ENCODE results near the gene KCNQ5.

The KCNQ5 gene

DNA sequence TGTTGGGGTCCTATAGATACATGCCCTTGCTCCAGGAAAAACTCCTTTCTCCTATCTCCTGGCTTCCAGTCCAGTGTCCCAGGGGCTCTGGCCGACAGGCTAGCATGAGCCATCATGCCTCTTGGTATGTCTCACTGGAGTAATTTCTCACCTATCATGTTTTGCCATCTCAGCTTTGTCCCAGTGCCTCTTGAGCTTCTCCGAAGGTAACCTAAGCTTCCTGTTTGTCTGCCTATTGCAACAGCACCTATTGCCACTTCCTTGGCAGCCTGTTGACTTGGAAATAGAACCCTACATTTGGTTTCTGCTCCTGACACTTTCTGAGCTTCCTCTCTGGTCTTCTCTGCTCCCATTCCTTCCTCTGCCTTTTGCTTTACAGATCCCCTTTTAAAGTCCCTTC lies 197.7 kb downstream of the KCNQ5 start:
- H3K4me3 ChIP-seq (ENCODE audit: low read depth, low read length) = no peak overlapping the region
- TF ChIP-seq, protein P1, sequence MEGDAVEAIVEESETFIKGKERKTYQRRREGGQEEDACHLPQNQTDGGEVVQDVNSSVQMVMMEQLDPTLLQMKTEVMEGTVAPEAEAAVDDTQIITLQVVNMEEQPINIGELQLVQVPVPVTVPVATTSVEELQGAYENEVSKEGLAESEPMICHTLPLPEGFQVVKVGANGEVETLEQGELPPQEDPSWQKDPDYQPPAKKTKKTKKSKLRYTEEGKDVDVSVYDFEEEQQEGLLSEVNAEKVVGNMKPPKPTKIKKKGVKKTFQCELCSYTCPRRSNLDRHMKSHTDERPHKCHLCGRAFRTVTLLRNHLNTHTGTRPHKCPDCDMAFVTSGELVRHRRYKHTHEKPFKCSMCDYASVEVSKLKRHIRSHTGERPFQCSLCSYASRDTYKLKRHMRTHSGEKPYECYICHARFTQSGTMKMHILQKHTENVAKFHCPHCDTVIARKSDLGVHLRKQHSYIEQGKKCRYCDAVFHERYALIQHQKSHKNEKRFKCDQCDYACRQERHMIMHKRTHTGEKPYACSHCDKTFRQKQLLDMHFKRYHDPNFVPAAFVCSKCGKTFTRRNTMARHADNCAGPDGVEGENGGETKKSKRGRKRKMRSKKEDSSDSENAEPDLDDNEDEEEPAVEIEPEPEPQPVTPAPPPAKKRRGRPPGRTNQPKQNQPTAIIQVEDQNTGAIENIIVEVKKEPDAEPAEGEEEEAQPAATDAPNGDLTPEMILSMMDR (IDR thresholded peaks at IDR 0.05; ENCODE audit: borderline replicate concordance, insufficient read depth, low read depth, low read length) = no peak

DNA sequence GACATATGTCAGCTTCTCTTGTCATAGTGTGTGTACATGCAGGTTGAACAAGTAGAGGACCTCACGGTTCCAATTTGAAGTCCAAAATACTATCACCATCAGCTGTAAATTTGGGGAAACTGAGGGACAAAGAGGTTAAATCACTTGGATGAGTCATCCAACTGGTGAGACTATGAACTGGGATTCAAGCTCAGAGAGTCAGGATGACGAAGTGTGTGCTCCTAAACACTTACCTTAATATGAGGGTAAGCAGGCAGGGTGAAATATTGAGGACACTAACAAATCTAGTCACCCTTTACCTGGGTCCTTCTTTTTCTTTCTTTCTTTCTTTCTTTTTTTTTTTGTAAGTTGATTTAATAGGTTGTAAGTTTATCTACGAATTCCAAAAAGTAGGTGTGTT lies 198.3 kb downstream of the KCNQ5 start:
- TF ChIP-seq, protein P1 (IDR thresholded peaks at IDR 0.05; ENCODE audit: borderline replicate concordance, insufficient read depth, low read depth, low read length) = no peak
- H3K4me3 ChIP-seq (ENCODE audit: low read depth, low read length) = no peak overlapping the region

DNA sequence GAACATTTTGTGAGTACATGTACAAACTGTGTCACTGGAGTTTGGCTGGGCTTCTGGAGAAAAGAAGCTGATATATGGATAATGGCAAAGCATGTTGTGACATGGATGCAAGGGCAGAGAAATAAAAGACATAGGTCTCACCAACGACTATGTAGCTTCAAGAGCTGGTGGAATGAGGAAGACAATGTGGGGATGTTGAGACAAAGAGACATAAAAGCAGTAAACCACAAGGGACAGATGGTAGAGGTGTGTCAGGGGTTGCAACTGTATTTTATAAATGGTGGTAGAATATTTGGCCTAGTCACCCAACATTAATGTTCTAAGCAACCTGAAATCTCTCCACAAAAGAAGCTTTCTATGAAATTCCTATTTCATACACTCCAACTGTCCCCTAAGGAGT lies 199.0 kb downstream of the KCNQ5 start:
- TF ChIP-seq, protein P1 (IDR thresholded peaks at IDR 0.05; ENCODE audit: borderline replicate concordance, insufficient read depth, low read depth, low read length) = no peak

DNA sequence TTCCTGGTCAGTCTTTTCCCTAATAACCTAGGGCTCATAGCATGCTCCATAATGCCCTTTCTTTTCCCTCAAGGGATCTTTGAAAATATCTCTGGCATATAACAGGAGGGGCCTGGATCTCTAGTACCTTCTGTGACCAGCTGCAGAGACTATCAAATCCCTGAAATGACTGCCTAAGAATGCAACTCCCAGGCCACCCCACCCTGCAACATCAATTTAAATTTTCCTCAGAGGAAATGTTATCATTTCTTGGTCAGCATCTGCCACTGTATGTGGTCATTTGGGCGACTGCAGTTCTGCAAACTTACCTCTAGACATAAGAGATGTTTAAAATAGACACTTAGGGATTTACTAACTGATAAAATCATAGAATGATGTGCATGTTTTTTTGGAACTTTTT lies 200.2 kb downstream of the KCNQ5 start:
- H3K4me3 ChIP-seq (ENCODE audit: low read depth, low read length) = no peak overlapping the region
- TF ChIP-seq, protein P1 (IDR thresholded peaks at IDR 0.05; ENCODE audit: borderline replicate concordance, insufficient read depth, low read depth, low read length) = no peak

More for the DNA sequence above, 199.0 kb downstream of the KCNQ5 start:
- H3K4me3 ChIP-seq (ENCODE audit: low read depth, low read length) = no peak overlapping the region

DNA sequence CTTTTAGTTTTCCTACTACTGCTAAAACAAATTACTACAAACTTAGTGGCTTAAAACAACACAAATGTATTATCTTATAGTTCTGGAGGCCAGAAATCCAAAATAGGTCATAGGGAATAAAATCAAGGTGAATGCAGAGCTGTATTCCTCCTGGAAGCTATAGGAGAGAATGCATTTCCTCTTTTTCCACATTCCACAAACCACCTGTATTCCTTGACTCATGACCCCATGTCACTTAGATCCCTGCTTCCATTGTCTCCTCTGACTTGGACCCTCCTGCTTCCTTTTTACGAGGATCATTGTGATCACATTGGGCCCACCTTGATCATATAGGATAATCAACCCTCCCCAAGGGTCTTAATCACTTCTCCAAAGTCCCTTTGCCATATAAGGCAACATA lies 200.8 kb downstream of the KCNQ5 start:
- no peak overlapping the region for H3K4me3 ChIP-seq (ENCODE audit: low read depth, low read length)
- TF ChIP-seq, protein P1 (IDR thresholded peaks at IDR 0.05; ENCODE audit: borderline replicate concordance, insufficient read depth, low read depth, low read length) = no peak

DNA sequence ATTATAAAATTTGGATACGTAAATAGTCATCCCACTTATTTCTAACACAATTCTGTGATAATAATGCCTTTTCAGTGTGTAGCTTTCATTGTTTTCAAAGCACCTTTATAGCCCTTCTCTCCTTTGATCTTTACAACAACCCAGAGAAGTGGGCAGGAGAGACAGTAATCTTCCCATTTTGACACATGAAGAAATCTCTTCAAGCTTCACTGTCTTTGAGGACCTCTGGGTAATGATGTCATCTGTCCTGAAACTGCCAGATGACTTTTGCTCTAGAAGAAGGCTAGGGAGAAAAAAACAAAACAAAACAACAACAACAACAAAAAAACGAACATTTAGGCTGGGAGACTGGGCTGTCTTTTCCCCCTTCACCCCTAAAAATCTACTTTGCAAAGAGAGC lies 203.0 kb downstream of the KCNQ5 start:
- TF ChIP-seq, protein P1 (IDR thresholded peaks at IDR 0.05; ENCODE audit: borderline replicate concordance, insufficient read depth, low read depth, low read length) = no peak
- no peak overlapping the region for H3K4me3 ChIP-seq (ENCODE audit: low read depth, low read length)

DNA sequence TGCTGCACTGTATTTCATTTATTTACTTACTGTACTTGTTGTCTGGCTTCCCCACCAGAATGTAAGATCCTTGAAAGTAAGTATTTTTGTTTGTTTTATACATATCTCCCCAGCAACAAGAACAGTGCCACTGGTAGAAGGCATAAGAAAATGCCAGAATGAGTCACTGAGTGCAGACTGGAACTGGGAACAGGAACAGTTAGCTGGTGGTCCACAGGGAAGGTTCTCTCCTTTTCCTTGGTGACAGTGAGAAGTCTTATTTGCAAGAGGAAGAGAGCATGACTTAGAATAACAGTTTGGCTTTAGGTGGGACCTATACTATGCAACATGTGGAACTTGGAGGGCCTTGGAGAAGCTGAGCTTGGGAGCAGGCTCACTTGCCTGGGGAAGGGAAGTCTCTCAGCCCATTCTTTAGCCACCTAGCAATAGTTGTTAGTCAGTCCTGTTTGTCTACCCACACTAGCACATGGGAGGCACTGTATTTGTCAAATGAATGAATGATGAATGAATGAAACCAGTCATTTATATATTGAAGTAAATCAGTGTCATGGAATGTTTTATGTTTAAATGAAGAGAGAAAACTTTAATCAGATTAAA lies 203.5 kb downstream of the KCNQ5 start:
- TF ChIP-seq, protein P1 (IDR thresholded peaks at IDR 0.05; ENCODE audit: borderline replicate concordance, insufficient read depth, low read depth, low read length) = no peak
- no peak overlapping the region for H3K4me3 ChIP-seq (ENCODE audit: low read depth, low read length)
